Bronchial epithelial cell (primary cell): ENCODE data around the gene ANXA11. TPM values are rescaled to one million over a fixed set of nuclear protein-coding genes. Genes with fewer than 3 reads are reported as not detected.

Experiments used
- DNase-seq: peaks from one replicate; pipeline ENCODE4 v3.0.0-alpha.2; 2010; ENCODE audit warnings: low read depth
- FAIRE-seq: peaks from 2 replicates; lab custom pipeline; 2011; peaks lifted over from hg19 to GRCh38; lab: Jason Lieb, UNC
- H3K27me3 ChIP-seq: 2 replicates; pipeline ENCODE4 v1.5.1; 2011; ENCODE audit warnings: low read length; ENCODE audit not compliant: control insufficient read depth, insufficient read depth
- H3K36me3 ChIP-seq: 2 replicates; pipeline ENCODE4 v1.5.1; 2011; ENCODE audit warnings: low read length; ENCODE audit not compliant: control insufficient read depth, insufficient read depth
- H3K4me3 ChIP-seq: 2 replicates; pipeline ENCODE4 v1.5.1; 2011; ENCODE audit warnings: mild to moderate bottlenecking, low read depth, low read length, control low read depth
- total RNA-seq: library from RNA; depleted of rRNA; stranded (reverse); fragments of >200 nt; gene quantifications from 2 replicates; pipeline ENCODE4 v1.2.1, GENCODE V29; 2014
- TF ChIP-seq, protein P1 (sequence below): IDR thresholded peaks from 2 replicates; pipeline ENCODE4 v1.5.1; 2011; ENCODE audit warnings: mild to moderate bottlenecking, moderate library complexity, low read length, control low read depth, inconsistent platforms; ENCODE audit not compliant: insufficient read depth, severe bottlenecking

Gene ANXA11
- total RNA-seq, 1 donor from 2014 or later: 22.1 TPM

DNA sequence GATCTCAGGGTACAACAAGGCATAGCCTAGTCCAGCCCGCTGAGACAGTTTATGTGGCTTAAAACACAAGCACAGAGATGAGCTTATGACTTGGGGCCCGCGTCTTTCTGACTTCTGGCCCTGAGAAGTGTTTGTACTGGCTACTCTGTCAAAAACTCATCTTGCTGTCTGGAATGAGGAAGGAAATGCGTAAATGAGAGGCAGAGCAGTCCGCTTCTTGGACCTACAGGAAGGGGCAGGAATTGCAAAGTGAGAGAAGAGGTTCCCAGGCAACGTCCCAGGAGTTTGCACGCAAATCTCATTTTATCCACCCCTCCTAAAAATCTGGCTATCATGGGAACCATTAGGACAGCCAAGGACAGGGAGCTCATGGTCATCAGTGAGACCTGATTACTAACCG, 5.5 kb downstream of the ANXA11 start:
- TF ChIP-seq, protein P1, sequence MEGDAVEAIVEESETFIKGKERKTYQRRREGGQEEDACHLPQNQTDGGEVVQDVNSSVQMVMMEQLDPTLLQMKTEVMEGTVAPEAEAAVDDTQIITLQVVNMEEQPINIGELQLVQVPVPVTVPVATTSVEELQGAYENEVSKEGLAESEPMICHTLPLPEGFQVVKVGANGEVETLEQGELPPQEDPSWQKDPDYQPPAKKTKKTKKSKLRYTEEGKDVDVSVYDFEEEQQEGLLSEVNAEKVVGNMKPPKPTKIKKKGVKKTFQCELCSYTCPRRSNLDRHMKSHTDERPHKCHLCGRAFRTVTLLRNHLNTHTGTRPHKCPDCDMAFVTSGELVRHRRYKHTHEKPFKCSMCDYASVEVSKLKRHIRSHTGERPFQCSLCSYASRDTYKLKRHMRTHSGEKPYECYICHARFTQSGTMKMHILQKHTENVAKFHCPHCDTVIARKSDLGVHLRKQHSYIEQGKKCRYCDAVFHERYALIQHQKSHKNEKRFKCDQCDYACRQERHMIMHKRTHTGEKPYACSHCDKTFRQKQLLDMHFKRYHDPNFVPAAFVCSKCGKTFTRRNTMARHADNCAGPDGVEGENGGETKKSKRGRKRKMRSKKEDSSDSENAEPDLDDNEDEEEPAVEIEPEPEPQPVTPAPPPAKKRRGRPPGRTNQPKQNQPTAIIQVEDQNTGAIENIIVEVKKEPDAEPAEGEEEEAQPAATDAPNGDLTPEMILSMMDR: peak; percentile 37
- Histone ChIP-seq H3K36me3 (peaks cover 8% of the 10 kb centered on the region), H3K27me3 (no peaks in the 10 kb centered on the region), H3K4me3 (no peak overlapping the region)
- DNase-seq: peak; percentile 78
- no peak for FAIRE-seq

DNA sequence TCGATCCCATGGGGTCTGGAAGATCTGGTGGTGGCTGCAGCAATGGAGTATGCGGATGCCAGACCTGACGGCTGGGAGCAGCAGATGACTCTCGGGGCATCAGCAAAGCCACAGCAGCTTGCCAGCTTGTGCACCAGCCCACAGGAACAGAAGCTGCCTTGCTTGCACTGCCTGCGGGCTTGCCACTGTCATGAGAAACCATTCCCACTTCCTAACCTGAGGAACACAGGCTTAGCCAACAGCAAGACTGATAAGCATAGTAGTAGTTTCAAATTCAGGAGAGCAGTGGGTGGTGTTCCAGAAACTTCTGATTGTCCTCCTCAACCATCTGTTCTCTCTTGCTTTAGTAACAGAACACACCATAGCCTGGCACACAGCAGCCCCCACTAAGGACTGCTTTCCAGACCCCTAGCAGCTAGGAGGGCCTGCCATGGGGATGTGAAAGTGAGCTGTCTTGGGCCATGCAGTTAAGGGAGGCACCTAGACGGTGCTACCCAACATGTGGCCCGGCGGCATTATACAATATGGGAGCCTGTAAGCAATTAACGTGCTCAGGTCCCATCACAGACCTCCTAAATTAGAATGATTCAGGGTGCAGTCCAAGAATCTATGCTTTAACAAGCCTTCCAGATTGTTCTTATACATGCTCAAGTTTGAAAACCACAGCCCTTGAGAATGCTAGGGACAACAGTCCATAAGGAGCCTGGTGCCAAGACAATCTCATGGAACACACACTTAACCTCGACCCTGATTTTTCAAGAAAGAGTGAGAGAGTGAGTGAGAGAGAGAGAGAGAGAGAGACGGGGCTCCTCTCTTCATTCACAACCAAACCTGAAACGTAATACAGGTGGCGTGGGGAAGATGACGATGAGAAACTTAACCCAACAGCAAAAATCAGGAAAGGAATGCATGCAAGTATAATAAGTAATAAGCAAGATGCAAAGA, 7.1 kb downstream of the ANXA11 start:
- no peaks in the 10 kb centered on the region for H3K27me3 ChIP-seq
- DNase-seq (no peak), FAIRE-seq (no peak)
- TF ChIP-seq, protein P1: no peak
- H3K4me3 ChIP-seq: no peak overlapping the region
- peaks cover 8% of the 10 kb centered on the region for H3K36me3 ChIP-seq

DNA sequence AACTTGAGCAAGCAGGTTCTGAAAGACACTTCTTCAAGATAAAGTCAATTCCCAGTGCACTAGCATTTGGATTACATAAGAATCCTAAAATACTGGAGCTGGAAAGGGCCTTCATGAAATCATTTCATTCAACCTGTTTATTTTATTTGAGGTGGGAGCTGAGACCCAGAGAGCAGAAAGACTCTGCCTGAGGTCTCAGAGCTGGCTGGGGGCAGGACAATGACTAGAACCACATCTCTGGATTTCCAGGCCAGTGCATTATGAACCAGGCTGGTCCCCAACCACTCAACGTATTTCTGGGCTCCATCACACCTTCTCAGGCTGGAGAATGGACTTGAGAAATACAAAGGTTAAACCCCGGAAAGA, 8.4 kb downstream of the ANXA11 start:
- DNase-seq: no peak
- peaks cover 8% of the 10 kb centered on the region for H3K36me3 ChIP-seq
- TF ChIP-seq, protein P1: no peak
- no peaks in the 10 kb centered on the region for H3K27me3 ChIP-seq
- H3K4me3 ChIP-seq: no peak overlapping the region
- no peak for FAIRE-seq

DNA sequence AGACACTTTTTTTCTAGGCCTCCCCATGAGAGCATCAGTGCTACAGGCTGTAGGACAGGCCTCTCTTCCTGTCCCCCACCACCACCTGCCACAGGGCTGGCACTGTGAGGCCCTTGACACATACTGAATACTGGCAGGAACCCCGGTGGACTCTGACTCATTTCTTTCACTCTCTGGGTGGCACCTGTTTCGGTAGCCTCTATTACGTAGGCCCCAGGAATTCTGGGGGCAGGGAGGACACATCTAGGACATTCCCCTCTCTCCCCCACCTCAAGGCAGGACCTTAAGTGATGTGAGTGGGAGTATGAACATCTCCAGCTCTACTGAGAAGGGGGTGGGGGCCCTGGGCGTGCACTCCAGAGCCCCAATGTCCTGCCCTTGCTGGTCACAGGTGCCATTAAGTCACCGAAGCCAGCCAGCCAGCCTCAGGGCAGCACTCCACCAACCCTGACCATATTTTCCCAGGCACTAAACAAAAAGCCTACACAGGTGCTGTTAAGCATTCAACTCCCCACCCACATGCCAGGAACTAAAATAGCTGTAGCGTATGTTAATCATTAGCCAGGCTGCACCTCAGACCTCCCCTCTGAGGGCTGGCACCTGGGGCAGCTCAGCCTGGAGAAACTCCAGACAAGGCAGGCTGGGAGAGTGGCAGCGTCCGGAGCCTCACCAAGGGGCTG, 8.9 kb downstream of the ANXA11 start:
- H3K27me3 ChIP-seq: no peaks in the 10 kb centered on the region
- FAIRE-seq (no peak), DNase-seq (peak; percentile 85)
- H3K4me3 ChIP-seq: no peak overlapping the region
- TF ChIP-seq, protein P1: no peak
- H3K36me3 ChIP-seq: peaks cover 7% of the 10 kb centered on the region

DNA sequence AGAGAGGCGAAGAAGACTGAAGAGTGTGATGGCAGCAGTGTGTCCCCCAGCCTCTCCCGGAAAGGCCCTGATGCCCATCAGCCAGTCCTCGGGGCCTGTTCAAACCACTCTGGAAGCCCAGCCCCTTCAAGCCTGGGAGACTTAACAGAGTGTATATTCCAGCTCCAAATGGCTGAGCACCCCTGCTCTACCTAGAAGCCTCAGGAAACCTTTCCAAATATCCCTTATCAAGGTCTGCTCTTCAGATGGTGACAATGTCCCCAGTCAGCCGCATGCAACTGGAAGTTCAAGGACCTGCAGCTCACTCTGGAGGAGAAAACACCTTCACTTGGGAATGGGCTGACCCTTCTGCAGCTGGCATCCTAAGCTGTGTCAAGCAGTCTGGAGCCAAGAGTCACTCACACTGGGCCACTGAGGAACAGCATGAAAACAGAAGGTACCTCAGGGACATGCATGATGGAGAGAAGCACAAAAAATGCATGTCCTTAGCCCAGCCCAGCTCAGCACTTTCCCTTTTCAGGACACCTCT, 10.2 kb downstream of the ANXA11 start:
- TF ChIP-seq, protein P1: no peak
- no peak overlapping the region for H3K4me3 ChIP-seq
- H3K27me3 ChIP-seq: no peaks in the 10 kb centered on the region
- FAIRE-seq (no peak), DNase-seq (no peak)
- H3K36me3 ChIP-seq: peaks cover 4% of the 10 kb centered on the region
